GM19372 (cell line): Measurements from ENCODE around the gene C20orf202.

Experiments used
- ATAC-seq: cut with Tn5 transposase; IDR thresholded peaks from one replicate; pipeline ENCODE4 v1.9.1; 2021; ENCODE audit warnings: mild to moderate bottlenecking, low read depth, moderate library complexity; ENCODE audit not compliant: unreplicated experiment

Gene C20orf202

DNA sequence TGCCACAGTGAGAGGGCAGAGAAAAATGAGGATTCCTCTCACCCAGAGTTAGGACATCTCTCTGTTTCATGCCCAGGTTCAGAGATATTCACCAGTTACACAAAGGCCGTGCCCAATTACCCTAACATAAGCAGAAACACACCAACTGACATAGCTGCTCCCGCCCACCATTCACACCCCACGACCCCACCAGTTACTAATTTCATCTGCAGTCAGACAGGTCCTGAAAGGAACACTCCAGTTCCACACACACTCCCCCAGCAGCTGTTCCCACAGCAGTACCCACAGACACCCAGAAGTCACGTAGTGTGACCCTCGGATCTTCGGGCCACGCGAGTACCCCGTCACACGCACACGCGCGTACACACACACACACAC, 19.0 kb upstream of the C20orf202 start:
- no peak for ATAC-seq

DNA sequence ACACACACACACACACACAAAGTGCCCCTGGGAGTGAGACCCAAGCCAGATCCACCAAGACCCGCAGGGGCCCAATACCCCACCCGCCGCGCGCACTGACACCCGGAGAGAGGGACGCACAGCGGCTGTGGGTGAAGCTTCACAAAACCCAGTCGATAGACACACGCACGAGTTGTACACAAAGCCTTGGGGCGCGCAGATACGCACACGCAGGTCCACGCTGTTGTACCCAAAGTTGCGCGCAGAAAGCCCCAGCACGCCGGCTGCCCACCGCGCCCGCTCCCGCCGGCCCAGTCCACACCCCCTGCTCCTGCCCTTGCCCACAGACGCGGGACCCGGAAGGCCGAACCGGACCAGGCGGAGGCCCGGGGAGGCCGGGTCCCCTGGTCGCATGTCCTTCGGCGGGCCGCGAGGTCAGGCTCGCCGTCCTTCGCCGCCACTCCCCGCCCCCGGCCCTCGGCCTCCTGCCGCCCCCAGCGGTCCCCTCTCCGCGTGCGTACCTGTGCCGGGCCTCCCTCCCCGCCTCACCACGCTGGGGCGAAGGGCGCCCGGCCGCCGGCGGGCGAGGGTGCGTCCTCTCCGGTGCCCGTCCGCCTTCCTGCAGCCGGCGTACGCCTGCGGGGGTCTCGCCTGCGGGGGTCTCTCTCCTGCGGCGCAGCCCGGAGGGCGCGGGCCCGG, 18.5 kb upstream of the C20orf202 start, which contains the start of gene TMEM74B:
Gene TMEM74B (minus strand): TSS at position 344 of the 678 bp plus-strand sequence. CDS start 1,180 bp downstream, outside the sequence.
- no peak for ATAC-seq

DNA sequence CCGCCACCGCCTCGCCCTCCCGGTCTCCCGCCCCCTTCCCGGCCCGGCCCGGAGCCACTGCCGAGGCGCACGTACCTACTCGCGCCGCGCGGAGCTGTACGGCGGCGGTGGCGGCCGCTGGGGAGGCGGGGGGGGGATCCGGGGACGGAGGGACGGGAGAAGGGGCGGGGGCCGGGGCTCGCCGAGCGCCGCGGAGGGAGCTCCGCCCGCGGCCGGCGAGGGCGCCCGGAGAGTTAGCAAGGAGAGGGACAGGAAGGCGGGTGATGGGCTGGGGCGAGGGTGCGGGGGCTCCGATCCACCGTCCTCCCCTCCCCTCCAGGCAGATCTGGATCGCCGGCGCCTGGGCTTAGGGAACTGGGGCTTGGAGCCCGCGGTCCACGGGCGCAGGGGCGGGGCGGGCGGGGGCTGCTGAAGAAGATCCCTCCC, 17.9 kb upstream of the C20orf202 start:
- no peak for ATAC-seq

DNA sequence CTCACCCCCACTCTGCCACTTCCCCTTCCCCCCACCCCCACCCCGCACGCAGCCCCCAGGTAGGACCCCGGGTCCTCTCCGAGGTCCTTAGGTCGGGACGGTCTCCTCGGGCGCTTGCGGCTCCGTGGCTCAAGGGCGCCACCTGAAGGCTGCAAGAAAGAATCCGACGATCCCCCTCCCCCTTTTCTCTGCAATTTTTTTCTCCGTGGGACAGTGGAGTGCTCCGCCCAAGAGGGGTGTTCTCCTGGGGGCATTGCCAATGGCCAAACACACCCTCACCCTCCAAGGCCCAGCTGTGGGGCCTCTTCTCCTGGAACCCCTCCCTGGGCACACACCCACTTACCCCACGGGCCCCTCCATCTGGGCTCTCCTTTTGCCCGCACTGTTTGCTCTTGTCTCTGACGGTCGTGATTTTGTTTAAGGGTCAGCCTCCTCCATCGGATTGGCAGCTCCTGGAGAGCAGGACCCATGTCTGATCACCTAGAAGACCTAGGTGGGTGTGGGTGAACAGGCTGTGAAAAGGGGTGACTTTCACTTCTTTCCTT, 17.4 kb upstream of the C20orf202 start:
- no peak for ATAC-seq

DNA sequence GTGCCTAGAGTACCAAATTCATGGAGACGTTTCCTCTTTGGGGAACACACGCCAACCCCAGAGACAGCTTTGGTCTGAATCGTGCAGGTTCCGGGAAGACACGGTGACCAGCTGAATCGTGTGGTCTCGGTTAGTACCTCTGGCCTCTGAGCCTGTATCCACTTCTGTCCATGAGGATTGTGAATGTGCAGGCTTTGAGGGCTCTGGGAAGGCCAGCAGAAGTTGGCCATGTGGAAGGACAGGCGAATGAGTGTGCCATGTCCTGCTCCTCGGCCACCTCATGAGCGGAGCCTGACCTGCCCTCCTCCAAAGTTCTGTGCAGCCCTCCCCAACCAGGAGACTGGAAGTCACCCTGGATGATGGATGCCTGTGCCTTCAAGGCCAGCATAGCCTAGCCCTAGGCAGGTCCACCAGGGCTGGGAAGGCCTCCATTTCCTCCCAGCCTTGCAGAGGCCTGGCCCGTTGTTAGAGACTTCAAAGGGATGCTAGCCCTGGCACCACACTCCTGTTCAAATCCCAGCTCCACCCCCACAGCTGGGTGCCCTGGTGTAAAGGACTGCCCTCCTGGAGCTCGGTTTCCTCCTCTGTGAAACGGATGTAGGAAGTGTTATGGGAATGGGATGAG, 16.8 kb upstream of the C20orf202 start:
- ATAC-seq, result no peak

DNA sequence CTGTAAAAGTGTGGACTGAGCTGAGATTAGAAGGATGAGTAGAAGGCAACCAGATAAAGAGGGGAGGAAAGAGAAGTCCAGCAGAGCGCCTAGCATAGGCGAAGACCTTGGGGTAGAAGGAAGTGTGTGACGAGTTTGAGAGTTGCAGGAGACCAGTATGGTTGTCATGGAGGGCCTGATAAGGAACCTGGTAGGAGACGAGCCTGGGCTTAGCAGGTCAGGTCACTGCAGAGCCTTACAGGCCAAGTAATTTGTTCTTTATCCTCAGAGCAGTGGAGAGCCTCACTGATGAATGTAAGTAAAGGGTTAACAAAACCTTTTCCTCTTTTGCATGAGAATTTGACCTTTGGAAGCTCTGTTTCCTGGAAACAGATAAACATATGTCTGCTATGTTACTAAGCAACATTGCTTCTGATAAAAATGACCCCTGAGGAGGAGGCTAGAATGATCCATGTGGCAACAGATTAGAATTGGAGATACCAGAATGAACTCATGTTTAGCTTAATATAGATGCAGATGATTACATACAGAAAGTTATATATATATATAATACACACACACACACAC, 15.6 kb upstream of the C20orf202 start:
- ATAC-seq, result no peak

DNA sequence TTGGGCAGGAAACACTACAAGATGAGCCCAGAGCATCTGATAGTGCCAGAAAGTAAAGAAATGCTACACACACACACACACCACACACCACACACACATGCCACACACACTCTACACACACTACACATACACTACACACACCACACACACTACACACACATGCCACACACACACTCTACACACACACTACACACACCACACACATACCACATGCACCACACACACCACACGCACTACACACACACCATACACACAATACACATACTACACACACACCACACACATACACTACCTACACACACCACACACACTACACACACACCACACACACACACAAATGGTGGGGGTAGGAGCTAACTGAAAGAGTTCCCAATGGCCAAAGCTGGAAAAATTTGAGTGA, 14.9 kb upstream of the C20orf202 start:
- no peak for ATAC-seq

DNA sequence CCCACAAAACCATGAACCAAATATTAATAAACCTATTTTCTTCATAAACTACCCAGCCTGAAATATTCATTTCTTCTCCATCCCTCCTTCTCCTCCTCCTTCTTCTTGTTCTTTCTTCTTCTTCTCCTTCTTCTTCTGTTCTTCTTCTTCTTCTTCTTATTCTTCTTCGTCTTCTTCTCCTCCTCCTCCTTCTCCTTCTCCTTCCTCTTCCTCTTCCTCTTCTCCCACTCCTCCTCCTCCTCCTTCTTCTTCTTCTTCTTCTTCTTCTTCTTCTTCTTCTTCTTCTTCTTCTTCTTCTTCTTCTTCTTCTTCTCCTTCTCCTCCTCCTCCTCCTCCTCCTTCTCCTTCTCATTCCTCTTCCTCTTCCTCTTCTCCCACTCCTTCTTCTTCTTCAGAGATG, 13.4 kb upstream of the C20orf202 start:
- no peak for ATAC-seq

DNA sequence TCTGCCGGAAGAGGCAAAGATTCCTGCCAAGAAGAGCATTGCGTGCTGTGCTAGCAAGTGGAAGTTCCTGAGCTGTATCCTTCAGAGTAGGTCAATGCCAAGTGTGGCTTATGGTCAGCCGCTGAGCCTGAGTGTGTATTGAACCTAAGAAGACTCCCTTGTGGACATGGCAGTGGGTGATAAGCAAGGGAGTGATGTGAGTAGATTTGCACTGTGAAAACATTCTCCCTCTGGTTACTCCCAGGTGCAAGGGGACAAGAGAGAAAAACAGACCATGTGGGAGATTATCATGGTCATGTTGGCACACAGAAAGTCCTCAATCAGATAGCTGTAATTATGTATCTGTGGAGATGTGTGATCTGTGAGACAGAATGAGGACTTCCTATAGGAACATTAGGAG, 12.4 kb upstream of the C20orf202 start:
- no peak for ATAC-seq

DNA sequence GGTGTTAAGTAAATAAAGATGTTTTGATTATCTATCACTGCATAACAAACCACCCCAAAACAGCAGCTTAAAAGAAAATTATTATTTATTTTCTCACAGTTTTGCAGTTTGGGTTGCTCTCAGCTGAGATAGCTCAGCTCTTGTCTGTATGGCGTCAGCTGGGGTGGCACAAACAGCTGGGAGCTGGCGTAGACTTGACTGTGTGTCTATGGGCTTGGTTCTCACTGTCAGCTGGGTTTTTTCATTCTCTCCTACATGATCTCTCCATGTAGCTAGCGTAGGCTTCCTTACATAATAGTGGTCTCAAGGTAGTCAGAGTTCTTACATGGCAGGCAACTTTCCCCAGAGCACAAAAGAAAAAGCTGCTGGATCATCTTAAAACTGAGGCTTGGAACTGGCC, 12.0 kb upstream of the C20orf202 start:
- no peak for ATAC-seq

DNA sequence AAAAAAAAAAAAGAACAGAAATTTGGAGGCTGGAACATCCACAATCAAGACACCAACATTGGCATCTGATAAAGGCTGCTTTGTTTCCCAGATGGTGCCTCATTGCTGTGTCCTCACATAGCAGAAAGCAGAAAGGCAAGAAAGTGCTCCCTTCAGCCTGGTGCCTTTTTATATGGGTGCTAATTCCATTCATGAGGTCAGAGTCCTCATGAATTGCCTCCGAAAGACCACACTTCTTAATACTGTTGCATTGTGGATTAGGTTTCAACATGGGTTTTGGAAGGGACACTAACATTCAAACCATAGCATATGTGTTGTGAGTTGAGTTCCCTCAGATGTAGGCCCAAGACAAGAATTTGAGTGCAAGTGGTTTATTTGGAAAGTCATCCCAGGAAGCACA, 8.0 kb upstream of the C20orf202 start:
- no peak for ATAC-seq

DNA sequence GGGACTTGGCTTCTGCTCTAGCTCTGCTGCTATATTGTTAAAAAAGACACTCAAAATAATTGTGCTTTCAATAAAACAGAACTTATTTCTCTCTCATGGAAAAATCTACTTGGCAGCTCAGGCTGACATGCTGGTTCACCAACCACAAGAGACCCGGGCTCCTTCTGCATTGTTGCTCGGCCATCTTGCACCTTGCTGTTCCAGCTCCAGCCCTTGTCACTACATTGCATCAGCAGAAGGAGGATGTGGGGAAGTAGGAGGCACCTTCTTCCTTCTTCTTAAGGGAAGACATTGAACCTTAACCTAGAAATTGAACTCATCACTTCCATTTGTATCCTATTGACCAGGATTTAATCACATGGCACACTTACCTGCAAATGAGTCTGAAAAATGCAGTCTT, 6.6 kb upstream of the C20orf202 start:
- no peak for ATAC-seq

DNA sequence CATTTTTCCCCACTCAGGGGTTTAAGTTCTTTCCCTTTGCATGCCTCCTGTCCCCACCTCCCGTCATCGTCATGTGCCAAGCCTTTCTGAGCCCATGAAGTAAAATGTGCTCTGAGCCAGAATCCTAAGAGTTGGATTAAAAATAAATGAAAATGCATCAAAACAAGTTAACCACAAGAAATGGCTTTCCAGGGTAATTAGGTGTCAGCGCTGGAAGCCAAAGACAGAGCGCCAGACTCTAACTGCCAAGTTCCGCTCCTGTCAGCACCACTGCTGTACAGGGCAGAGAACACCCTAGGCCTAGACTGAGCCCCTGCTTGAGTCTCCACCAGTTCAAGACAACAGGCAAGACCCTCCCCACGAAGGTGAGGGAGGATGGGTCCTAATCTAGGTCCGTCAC, 5.5 kb upstream of the C20orf202 start:
- ATAC-seq, result no peak

DNA sequence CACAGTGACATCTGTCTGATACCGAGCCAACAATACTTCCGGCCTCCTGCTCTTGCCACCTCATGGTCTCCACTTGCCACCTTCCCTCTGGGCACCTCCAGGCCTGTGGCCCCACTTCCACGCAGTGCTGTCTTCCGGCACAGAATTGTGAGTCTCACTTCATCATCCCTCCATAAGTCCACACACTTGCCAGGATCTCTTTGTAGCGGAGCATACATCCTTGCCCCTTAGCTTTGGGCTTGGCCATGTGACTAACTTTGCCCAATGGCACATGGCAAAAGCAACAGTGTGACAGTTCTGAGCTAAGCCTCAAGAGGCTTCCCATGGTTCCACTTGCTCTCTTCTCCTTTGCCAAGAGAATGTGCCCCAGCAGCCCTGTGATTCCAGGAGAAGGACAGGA, 4.5 kb upstream of the C20orf202 start:
- no peak for ATAC-seq

DNA sequence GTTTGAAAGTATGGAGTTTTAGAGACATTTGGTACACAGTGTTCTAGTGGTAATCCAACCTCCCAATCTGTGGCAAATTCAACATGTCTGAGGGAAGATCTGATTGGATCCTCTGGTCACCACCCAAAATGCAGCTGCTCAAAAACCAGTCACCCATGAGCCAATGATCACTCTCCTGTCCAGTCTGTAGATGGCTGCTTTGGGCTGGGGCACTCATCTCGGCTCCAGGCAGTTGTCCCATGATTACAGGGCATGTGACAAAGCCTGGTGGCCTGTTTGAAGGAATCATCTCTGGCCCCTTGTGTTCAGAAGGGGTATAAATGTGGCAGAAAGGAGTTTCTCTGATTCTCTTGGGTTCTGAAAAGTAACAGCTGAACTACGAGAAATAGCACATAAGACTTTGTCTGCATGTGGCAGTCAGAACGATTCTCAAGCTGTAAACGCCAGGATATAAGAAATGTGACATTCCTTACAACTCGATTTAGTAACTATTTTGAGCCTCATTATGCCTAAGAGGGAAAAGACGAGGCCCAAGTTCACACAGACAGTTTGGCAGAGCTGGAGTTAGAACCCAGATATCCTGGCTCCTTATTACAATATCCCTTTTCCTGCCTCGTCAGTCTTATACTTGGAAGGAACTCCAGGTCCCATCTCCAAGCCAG, 3.9 kb upstream of the C20orf202 start:
- ATAC-seq, result no peak

DNA sequence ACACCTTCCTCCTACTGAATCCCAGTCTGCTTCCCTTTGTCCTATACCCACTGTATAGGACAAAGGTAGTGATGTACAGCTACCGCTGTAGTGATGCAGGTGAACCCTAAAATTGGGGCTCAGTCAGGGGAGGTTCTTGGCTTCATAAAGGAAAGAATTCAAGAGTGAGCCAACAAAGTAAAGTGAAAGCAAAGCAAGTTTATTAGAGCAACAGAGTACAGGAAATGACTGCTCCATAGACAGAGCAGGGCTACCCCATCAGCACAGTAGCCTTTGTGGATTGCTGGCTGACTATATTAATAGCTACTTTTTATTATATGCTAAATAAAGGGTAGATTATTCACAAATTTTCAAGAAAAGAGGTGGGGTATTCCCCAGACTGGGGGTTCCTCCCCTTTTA, 3.3 kb upstream of the C20orf202 start:
- ATAC-seq, result no peak

DNA sequence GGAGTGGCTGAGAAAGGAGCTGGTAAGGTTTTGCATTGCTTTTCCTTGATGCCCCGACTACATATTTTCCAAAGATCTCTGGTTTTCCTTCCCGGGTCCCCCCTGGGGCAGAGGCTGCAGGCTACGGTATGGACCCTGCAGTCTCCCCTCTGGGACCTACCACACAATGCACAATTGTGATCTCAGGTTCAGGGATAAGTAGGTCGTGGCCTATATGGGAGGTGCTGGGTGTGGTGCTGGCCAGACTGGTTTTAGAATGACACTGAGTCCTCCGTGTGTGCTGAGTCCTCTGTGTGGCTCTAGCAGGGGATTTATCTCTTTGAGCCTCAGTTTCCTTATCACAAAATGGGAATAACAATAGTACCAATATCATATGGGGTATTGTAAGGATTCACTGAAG, 376 bp downstream of the C20orf202 start:
- ATAC-seq, result no peak

DNA sequence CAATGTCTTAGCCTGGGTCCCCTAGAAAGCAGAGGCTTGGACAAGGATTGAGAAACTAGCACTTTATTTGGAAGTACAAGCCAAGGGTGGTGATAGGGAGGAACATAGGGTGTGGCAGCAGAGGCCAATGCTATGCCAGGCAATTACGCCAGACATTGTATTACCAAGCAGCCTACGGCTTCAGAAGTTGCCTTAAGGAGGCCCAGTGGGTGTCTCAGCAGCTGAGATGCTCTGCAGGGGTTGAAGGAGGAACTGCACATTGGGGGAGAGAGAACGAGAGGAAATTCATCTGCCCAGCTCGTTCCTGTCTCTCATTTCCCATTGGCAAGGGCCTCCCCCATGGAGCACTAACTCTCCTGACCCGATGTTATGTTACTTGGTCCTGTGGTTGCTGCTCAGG, 859 bp downstream of the C20orf202 start:
- no peak for ATAC-seq

DNA sequence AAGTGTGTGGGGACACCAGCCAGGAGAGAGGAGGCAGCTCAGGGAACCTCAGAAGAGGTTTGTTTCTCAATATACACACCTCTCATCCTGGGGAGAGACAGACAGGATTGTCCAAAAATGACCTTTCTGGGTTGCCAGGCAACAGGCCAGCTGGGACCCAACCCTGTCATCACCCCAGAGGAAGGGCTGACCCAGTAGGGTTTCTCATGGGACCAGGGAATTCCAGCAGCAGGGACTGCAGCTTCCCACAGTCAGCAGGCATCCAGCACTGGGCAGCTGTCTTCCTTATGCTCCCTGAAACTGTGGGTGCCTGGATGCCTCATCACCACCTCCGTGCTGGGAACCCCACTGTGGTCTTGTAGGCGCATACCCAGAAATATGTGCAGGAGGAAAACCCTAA, 1.3 kb downstream of the C20orf202 start:
- ATAC-seq, result no peak

DNA sequence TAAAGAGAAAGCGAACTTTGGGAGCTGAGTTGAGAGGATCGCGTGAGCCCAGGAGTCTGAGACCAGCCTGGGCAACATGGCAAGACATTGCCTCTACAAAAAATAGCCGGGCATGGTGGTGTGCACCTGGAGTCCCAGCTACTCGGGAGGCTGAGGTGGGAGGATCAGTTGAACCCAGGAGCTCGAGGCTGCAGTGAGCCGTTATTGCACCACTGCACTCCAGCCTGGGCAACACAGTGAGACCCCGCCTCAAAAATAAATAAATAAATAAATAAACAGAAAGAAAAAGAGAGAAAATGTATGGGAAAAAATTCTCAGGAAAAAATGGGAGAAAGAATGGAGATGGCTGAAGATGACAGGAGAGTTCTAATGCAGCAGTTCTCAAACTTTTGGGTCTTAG, 2.5 kb downstream of the C20orf202 start:
- ATAC-seq, result no peak
